ENCODE data around the gene NRIP1.
"Not testable (repeated sequence)": the region's sequence is repeated elsewhere in the genome, so short reads cannot be mapped to it uniquely, and the experiment has no call there.

Gene NRIP1

DNA sequence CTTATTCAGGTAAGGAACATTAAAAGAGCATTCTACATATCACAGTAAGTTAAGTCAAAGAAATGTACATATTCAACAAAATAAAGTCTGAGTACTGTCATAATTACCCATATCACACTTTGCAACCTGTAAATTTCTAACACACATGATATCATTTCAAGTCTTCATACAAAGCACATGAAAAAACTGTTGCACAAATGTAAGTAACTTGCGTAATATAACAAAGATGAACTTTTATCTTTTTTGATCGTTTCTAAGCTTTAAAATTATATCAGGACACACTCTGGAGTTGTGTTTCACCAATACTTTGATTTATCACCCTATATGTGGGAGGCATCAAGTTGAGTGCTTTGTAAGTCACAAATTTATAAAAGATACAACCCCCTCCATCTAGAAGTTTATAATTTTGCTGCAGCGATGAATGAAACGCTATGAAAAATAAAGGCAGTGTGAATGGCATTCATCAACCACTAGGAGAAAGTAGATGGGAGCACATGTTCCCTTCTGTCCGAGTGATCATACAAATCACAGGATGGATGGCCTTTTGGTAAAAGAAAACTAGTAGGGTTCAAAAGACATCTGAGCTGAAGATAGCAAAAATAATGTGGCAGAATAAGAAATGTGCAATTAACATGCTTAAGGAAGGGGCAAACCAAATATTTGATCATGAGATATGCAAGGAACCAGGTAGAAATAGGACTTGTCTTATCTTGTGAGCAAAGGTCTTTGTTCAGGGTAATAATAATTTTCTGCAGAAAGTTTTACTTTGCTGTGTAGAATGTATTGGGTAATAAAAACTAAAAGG is 27.5 kb downstream of the NRIP1 start:
- no peak for DNase-seq

DNA sequence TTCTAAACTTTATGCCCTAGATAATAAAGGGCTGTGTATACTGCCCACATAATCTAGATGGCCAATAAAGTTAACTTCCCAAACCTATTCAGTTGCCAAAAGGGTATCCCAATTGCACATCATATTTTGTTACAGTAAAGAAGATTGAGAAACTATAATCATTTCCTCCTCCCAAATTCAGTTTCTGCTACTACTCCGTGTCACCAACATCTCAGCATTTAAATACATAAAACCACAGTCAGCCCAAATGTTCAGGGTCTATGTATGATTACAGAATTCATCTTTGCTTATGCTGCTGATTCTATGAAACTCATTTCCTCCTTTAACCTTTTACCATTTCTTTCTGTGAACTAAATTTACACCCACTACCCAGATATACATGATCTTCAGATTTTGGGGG is 28.6 kb downstream of the NRIP1 start:
- no peak for DNase-seq

DNA sequence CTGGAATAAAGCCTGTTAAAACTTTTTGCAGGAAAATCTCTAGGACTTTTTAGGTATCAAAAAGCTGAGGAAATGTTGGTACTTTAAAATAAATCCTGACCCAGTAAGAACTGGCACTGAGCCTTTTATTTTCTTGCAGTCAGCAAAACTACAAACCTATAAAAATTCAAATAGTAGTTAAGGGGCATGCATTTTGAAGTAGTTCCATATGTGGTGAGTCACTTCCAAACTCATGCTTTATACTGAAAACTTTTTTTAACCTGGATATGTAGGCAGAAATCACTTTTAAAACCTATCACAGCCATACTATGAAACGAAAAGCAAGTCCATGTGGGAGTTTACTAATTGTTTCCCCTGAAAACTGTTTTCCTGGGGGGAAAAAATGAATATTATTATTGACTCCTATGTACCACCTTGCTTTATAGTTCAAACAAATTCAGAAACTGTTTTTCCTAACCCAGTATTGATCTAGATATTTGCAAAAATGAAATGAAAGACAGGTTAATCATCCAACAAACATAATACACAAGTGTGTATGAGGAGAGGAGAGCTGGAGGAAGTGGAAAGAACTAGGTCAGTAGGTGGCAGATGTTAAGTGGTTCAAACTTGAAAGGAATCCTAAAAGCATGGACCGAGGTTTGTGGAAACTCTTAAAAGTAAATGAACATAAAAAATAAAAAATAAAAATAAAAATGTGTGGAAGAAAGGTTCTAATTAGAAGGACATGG is 30.5 kb downstream of the NRIP1 start:
- DNase-seq, result no peak

DNA sequence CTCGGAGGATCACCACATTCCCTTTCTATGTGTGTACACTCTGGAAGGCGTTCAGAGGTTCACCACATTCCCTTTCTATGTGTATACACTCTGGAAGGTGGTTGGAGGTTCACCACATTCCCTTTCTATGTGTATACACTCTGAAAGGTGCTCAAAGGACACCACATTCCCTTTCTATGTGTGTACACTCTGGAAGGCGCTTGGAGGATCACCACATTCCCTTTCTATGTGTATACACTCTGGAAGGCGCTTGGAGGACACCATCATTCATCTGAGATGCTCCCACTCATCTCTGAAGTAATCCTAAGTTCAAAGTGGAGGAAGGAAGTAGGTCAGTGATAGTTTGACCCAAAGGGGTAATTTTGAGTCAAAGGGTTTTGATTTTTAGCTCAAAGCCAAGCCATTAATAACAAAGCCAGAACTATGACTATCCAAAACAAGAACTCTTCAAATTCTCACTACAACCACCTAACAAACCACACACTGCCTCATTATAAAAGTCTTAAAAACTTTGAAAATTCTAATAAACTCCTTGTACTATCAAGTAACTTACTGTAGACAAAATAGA is 32.9 kb downstream of the NRIP1 start:
- DNase-seq, result no peak

DNA sequence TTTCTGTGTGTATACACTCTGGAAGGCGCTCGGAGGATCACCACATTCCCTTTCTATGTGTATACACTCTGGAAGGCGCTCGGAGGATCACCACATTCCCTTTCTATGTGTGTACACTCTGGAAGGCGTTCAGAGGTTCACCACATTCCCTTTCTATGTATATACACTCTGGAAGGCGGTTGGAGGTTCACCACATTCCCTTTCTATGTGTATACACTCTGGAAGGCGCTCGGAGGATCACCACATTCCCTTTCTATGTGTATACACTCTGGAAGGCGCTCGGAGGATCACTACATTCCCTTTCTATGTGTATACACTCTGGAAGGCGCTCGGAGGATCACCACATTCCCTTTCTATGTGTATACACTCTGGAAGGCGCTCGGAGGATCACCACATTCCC is 33.4 kb downstream of the NRIP1 start:
- not testable (repeated sequence) for DNase-seq

DNA sequence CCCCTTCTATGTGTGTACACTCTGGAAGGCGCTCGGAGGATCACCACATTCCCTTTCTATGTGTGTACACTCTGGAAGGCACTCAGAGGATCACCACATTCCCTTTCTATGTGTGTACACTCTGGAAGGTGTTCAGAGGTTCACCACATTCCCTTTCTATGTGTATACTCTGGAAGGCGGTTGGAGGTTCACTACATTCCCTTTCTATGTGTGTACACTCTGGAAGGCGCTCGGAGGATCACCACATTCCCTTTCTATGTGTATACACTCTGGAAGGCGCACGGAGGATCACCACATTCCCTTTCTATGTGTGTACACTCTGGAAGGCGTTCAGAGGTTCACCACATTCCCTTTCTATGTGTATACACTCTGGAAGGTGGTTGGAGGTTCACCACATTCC is 33.9 kb downstream of the NRIP1 start:
- DNase-seq, result not testable (repeated sequence)

DNA sequence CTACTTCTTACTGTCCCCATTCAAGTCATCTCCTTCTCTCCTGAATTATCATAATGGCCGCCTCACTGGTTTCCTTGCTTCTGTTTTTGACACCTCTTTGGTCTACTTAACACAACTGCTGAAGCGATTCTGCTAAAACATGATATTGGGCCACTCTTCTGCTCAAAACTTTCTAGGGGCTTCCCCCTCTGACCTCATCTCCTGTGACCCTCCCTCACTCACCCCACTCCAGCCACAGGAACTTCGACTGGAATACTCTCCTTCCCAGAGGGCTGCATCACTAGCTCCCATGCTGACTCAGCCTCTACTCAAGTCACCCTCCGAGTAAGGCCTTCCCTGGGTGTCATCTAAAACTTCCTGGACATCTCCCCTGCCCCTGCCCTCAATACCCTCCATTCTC is 35.7 kb downstream of the NRIP1 start:
- DNase-seq, result no peak

DNA sequence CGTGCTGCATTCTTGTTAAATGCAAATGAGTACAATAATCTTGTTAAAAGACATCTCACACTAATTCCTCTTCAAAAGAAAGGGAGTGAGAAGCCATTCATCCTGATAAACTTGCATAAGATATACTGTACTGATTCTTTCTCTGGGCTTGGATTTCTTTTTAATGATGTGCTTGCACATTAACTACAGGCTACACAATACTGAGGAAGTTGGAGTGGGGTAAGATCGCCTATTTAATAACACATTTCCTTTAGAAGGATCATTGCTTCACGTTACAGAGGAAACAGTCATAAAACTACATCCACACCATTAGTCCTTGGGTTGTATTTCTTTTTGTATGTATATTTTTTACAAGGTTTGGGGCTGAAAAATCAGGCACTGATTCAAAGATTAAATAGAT is 36.6 kb downstream of the NRIP1 start:
- DNase-seq, result no peak

DNA sequence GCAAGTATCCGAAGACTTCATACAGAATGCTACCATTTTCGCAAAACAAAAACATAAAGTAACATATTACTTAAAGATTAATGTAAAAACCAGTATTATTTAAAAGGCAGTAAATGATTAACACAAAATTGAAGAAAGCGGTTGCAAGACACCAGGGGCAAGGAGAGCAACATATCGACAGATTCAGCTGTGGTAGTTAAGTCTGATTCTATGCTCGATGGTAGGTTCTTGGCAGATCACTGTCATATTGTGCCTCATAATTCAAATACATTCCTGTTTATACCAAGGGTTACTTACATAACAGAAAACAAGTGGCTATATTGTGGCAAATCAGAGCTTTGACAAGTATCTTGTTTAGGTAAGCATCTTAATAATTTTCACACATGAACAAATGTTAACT is 37.7 kb downstream of the NRIP1 start:
- DNase-seq, result no peak

DNA sequence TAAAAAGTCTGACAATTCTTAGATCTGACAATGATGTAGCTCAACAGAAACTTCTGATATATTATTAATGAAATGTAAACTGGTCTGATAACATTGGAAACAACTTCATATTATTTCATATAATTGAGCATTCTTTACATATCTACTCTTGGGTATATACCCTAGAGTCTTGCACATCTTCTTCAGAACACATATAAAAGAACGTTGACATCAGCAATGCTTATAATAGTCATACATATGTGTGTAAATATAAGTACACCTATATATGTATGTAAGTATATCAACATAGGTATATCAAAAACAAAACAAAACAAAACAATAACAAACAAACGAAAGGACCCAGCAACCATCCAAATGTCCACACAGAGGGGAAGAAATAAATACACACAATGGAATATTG is 38.4 kb downstream of the NRIP1 start:
- no peak for DNase-seq

DNA sequence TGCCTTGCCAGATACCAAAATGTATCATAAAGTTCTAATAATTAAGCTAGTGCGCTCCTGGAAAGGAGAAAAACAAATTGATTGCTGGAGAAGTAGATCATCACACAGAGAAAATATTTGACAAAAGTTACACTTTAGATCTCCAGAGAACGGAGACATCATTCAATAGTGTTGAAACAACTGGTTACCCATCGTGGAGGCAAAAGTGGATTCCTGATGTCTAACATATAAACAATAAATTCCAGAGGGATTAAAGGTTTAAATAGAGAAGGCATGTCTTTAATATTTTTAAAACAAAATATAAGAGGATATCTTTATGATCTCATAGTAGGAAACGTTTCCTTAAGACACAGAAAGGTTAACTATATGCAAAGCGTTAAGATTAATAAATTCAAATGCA is 41.0 kb downstream of the NRIP1 start:
- DNase-seq, result no peak

DNA sequence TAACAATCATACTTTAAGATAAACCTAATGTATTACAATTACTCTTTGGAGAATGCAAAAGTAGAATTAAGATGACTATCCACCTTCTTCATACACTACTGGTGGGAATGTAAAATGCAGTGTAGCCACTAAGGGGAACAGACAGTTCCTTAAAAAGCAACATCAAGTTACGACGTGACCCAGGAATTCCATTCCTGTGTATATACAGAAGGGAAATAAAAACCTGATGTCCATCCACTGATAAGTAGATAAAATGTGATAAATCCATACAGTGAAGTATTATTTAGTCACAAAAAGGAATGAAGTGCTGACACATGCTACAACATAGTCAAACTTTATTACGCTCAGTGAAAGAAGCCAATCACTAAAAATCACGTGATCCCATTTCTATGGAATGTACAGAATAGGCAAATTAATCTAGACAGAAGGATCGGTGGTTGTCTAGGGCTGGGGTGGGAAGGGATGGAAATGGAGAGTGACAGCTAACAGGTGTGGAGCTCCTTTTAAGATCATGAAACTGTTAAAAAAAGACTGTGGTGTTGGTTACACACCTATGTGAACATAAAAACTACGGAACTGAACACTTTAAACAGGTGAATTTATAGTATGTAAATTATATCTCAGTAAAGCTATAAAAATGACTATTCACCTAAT is 42.1 kb downstream of the NRIP1 start:
- no peak for DNase-seq

DNA sequence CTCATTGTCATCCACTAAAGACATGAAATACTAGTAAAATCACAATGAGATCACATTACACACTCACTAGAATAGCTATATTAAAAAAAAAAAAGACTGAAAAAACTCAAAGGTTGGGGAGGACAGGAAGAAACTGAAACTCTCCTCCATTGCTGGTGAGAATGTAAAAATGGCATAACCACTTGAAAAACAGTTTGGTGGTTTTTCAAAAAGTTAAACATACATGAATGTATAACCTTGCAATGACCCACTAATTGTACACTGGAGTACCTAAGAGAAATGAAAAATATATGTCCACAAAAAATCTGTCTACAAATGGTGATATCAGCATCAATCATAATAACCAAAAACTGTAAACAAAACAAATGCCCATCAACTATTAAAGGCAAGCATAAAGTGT is 44.0 kb downstream of the NRIP1 start:
- DNase-seq, result no peak

DNA sequence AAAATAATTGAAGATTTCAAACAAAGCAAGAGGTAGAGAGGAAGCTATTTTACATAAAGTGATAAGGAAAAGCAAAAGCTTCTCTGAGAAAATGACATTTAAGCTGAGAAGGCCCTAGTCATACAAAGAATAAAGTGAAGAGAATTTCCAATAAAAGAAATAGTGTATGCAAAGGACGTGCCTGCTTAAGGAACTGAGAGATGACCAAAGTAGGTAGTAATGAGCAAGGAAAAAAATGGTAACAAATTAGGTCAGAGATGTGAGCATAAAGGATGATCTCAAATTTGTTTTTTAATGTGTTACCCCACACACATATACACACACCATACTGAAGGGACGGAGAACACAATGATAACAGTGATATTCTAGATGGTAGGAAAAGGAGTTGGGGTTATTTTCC is 46.4 kb downstream of the NRIP1 start:
- no peak for DNase-seq

DNA sequence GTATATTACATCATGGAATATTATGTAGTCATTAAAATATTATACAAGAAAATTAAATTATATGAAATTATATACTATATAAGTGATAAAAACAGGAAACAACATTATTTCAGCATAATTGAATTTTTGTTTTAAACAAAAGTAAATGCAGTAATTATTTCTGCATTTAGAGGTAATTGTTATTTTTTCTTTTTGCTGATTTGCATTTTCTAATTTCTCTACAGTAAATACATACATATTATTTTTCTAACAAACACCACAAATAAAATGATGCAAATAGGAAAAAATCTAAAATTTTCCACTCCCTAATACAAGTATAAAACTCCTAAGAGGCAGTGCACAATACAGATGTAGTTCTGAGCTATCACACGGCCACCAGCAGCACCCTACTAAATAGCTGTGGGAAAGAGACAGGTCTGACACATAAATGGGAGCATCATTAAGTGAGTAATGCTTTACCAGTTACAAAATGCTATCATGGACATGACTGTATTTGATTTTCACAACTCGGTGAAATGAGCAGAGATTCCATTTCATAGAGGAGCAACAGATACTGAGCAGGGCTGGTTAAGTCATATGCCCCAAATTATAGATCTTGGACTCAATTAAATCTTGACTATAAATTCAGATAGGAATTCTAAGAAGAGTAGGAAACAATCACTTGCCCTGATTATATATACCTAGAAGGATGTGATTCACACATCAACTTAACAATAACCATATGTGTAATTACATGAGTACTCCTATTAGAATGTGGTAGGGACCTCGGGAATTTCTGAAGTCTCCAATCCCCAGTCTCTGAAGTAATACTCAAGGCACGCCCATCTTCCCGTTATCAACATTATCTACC is 49.0 kb downstream of the NRIP1 start:
- no peak for DNase-seq

DNA sequence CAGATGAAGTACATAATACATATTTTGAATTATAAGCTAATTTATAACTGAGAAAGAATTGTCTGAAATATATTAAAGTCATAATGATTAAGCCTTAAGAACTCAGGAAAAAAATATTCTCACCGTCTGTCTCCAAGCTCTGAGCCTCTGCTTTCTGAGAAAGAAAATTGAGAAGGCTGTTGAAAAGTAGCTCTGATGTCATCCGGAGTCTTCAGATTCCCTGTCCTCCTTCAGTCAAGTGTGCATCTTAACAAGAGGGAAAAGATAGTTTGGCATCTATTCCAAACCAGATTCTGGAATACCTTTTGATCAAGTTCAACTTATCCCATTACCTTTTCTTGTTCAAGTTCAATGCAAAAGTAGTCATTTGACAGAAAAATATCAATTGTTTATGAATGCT is 50.6 kb downstream of the NRIP1 start:
- no peak for DNase-seq

DNA sequence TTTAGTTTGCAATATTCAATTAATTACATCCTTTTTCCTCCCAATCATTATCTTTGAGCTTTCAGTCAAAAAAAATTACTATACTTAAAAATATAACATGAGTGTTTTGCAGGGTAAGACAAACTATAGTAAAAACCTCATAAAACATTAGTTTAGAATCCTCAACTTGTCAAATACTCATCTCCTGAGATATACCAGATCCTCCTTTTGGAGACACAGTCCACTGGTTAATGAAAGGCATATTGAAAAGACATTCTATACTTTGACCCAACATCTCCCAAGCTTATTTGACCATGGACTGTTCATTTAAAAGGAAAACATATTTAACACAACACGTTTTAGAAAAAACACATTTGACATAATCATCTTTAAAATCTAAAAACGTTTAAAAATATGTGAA is 52.8 kb downstream of the NRIP1 start:
- no peak for DNase-seq

DNA sequence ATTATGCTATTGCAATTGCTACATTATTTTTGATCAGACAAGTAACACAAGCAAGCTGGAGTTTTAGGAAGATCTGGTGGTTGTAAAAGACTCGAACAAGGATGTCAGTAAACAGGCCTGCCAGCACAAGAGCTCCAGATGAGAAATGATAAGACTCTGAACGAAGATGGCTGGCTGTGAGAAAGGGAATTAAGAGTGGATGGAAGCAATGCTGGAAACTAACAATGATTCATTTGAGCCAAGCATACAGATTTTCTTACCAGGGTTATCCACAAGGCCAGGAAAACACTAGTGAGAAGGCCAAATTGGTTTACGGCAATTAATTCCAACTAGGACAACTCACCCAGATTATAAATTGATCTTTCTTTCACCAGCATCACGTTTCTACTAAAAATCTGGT is 54.2 kb downstream of the NRIP1 start:
- no peak for DNase-seq

DNA sequence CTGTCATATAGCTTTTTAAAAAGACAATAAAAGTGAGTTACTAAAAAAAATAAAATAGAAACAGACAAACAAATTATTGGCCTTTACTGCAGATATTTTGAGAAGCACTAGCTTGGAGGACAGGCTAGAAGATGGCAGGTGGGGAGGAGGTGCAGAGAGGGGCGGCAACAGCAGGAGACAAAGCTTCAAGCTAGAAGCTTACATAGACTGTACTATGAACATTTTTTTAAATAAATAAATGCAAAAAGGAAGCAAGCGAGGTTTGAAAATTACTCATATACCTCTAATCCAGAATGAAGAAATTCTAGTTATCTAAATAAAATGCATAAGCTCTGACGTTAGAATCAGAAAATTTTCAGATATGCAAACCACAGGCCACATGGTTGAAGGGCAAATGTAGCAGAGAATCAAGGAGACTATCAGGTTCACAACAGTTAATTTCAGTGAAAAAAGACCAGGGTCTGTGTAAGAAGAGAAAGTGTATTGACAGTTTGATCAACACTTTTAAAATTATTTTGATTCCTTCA is 54.9 kb downstream of the NRIP1 start:
- no peak for DNase-seq

DNA sequence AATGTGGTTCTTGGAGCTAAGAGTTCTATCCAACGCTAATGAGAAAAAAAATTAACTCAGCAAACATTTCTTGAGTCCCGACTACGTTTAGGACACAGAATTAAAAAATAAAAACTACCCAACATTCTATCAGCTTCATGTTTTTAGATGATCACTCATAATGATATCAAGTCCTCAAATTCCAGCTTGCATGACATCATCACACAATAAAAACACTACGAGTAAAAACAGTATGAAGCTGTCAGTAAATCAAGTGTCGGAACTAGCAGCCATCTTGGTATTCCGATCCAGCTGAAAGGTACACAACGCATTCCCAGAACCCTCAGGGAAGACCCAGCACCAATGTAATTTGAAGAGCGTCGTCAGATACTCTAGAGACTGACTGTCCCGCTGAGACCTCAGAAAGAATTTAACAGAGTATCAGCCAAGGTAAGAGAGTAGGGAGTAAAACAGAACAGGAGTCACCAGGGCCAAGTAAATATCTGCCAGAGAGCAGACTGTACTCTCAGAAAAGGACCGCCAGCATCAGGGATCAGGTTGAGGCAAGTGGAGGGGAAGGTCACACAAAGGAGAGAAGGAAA is 57.0 kb downstream of the NRIP1 start:
- no peak for DNase-seq

DNA sequence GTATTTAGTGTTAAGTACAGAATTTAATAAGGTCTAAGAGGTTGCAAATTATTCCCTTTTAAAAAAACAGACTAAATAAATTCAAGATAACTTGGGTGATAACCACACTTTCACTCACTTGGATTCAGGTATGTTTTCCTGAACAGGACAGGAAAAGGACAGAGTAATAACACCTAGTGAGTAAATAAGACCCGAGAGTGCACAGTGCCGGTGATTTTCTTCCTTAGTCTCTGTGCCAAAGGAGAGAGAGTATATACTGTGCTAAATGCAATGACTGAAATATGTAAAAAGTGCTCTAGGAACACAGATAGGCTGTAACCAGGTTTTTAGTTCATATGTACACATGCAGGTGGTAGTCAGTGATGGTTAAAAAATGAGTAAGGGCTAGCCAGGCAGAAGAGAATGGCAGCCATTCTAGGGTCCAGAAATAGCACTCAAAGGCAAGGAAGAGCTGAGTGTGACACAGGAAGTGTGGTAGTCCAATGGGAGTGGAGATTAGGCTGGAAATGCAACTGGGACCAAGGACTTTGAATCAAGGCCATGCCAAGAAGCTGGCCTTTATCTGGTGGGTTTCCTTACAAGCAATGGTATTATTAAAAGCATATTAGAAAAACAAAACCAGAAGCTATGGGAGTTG is 58.1 kb downstream of the NRIP1 start:
- DNase-seq, result no peak

DNA sequence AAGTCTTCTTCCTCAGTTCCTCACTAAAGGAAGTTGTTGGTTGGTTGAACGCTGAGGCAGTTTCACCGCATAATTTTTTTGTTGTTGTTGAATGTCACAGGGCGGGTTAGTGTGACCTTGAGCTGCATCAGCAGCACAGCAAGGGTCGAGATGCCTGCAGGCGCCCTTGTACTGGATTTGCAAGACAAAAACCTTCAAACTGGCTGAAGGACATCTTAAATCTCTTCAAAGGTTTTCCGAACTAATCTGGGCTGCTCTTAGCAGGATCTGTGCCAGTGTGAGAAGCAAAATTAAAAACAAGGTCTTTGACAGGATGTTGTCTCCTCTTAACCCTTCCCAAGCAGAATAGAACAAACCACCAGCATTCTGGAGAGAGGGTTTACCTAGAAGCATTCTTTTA is 59.4 kb downstream of the NRIP1 start:
- DNase-seq, result no peak

All from OCI-M1 (cell line).